GM12872 (cell line): Measurements from ENCODE around the gene NUB1.

Experiments
- TF ChIP-seq, protein P1 (sequence below): IDR thresholded peaks from 3 replicates; pipeline ENCODE4 v1.5.1; 2011; ENCODE audit warnings: low read depth, mild to moderate bottlenecking, low read length, moderate library complexity; ENCODE audit not compliant: insufficient read depth

The NUB1 gene

DNA sequence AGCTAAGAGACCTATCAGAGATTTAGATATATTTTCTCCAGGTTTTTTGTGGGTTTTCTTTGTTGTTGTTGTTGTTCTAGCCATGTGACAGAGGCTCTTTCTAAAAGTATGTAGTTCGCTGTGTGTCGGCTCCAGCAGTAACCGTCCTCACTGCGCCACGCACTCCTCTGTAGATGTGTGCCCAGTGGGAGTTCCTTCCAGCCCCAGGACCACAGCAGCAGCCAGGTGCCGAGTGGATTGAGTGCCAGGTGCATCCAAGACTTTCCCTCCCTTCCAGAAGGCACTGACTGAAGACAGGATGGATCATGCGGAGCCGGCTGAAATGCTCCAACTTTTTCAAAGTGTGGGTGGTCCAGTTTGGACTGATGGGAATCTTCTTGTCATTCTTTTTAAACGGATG lies 36.4 kb downstream of the NUB1 start:
- TF ChIP-seq, protein P1, sequence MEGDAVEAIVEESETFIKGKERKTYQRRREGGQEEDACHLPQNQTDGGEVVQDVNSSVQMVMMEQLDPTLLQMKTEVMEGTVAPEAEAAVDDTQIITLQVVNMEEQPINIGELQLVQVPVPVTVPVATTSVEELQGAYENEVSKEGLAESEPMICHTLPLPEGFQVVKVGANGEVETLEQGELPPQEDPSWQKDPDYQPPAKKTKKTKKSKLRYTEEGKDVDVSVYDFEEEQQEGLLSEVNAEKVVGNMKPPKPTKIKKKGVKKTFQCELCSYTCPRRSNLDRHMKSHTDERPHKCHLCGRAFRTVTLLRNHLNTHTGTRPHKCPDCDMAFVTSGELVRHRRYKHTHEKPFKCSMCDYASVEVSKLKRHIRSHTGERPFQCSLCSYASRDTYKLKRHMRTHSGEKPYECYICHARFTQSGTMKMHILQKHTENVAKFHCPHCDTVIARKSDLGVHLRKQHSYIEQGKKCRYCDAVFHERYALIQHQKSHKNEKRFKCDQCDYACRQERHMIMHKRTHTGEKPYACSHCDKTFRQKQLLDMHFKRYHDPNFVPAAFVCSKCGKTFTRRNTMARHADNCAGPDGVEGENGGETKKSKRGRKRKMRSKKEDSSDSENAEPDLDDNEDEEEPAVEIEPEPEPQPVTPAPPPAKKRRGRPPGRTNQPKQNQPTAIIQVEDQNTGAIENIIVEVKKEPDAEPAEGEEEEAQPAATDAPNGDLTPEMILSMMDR: no peak

DNA sequence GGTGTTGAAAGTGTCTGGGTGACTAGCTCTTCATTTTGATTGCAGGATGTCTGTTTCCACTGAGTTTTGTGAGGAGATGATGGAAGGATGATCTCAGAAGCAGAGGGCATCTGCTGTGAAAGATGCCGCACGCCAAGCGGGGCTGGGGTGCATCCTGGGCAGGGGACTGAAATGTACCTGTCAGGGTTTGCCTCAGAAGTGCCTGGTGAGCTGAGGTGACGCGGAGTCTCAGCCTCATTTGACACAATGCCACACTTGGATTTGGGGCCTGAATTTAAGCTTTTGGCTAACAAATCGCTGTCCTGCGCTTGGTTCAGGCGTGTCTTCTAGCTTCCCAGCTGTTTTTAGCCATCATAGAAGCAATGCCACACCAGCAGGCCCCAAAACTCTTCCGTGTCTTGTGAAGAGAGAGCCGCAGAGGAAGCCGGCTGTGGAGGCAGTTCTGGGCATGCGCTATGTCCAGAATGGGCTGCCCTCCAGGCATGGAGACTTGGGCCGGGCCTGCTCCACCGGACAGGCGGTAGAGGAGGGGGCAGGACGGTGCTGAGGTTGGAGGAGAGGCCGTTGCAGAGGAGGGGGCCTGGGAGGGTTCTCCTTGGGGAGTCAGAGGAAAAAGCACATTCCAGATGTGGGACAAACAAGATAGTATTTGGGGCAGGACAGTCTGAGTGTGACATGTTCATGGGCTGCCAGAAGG lies 37.0 kb downstream of the NUB1 start:
- TF ChIP-seq, protein P1: no peak

DNA sequence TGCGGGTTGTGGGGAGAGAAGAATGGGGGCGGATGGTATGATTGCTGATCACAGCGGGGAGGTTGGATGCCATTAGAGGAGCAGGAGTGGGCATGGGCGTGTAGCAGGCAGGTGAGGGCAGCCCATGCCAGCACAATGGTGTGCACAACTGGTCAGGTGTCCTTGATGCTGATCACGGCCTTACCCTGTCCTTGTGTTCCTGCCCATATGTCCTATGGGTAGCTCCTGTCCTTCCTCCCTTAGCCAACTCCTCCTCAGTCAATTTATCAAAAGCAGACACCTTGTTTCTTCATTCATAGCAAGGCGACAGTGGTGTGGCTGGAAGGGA lies 37.5 kb downstream of the NUB1 start:
- TF ChIP-seq, protein P1: no peak

DNA sequence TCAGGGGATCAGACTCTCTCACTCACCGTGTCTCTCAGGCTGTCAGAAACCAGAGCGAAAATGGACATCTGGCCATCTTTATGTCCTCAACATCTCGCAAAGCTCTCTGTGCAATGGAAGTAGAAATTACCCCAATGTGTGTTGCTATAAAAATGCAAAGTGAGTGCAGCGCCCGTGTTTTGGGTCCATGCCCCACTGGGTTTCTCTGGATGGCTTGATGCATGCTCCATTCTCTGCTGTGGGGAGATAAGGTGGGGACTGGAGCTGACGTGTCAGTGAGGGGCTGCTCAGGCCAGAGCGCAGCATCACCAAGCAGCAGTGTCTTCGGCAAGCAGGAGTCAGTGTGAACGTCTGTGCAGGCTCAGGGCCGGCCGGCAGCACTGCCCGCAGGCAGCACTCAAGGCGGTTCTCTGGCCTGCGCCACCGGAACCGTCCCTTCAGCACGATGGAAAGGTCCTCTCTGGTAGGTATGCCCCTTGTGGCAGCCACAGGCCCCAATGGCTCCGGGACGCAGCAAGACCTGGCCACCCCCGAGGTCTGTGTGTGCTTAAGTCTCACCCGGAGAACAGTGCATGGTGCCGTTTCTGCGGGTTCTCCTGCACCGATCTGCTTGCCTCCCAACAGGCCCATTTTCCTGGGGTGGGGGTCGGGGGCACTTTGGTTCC lies 38.1 kb downstream of the NUB1 start:
- TF ChIP-seq, protein P1: no peak

DNA sequence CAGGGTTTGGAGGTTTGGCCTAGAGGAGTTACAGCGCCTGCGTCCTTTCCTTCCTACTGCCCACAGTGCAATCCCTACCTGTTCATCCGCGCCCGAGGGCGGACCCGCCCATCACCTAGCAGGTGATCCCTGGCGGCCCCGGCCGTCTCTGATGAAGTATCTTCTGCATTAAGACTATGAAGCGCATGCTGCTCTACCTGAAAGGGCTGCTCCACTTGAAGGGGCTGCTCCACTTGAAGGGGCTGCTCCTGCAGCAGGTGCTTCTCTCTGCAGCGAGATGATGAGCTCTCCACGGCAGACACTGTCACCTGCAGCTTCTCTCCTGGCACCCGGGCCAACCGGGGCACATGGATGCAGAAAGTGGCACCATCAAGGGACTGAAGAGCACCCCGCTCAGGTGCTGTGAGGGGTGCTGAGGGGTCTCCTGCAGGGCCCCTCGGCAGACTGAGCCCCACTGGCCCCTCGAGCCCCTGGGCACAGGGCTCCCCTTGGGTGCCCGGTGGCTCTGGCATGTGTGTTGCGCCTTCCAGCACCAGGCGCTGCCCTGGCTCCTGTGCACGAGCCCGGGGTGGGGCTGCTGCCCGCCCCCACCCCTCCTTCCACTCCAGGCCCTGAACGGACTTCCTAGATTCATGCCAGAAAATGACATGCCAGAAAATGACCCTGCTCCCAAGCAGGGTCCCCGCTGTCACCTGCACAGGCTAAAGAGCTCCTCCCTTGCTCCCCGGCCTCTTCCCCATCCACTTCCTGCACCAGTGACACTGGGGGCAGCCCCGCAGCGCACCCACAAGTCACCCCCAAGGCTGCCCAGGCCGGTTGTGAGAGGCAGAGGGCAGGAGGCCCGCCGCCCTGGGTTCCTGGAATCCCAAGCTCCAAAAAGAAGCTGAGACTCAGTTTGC lies 38.8 kb downstream of the NUB1 start:
- TF ChIP-seq, protein P1: no peak

DNA sequence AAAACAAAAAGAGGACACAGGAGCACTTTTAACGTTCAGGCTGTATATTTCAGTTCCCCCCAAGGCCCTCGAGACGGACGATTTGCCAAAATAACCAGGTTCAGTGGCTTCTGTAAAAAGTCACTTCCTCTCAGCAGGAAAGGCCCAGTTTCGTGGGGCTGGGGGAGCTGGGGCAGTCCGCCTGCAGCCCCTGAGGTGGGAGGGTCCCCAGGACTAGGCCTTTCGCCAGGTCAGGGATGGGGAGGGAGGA lies 39.4 kb downstream of the NUB1 start:
- TF ChIP-seq, protein P1: no peak

DNA sequence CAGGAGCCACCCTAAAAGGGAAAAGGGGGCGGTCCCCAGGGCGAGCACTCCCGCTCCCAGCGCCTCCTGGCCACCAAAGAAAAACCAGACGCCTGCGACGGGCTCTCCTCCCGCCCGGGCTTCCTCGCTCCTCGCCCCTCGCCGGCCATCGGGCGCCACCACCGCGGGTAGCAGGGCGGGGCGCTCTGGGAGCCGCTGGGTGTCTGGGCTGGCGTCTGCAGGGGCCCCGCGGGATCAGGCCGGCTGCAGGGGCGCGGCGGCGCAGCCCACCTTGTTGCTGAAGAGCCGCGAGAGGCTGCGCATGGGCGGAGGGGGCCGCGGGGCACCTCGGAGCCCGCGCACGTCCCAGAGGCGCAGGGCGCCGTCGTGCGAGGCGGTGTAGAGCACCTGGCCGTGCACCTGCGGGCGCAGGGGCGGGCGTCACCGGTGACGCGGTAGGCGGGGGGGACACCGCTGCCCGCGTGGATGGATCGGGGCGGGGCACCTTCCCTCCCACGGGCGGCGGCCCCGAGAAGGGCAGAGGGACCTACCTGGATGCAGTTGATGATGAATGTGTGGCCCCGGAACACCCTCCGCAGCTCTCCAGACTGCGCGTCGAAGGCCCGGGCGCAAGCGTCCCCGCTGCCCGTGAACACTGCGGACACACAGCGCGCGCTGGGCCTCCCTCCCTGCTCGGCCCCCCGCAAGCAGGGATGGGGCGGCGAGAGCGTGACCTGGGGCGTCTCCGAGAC lies 39.9 kb downstream of the NUB1 start:
- TF ChIP-seq, protein P1: no peak
